GM18868 (cell line): ENCODE measurements around the gene ZSWIM2.
"Not testable (repeated sequence)": the region's sequence is repeated elsewhere in the genome, so short reads cannot be mapped to it uniquely, and the experiment has no call there.

ENCODE experiments used
- ATAC-seq: cut with Tn5 transposase; IDR thresholded peaks from one replicate; pipeline ENCODE4 v1.9.1; 2021; ENCODE audit warnings: mild to moderate bottlenecking, moderate library complexity; ENCODE audit not compliant: unreplicated experiment

Gene ZSWIM2

DNA sequence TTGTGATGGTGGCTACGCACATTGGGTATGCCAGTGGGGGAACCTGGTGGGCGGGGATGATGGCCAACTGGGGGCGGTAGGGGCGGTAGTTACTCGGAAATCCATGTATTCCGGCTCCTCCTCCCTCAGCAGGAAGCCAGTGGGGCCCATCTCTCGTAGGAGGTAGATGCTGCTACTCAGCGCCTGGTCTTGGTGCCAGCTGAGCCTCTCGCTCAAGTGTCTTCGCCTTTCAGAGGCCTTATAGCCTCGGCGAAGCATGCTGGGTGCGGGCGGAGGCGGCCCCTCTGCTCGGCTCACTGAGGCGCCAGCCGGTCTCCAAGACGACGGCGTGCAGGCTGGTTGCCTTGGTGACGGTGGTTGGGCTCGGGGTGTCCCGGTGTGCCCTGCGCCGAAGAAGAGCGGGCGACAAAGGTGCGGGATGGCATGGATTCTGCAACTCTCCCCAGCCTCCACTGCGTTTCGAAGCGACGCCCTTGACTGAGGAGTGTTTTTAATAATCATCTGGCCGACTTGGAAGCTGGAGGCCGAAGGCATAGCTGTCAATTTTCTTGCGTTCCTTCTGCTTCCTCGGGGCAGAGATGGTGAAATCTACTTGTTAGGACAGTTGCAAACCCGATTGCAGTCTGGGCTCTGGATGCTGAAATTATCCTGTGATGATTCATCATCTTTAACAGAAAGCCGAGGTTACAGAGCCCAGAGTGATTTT, at the start of gene ZSWIM2:
Gene ZSWIM2, minus strand, starts transcription at position 298 of the 706 bp plus-strand sequence. Its CDS starts 40 bp downstream, at position 258.
- ATAC-seq = peak; percentile 96

DNA sequence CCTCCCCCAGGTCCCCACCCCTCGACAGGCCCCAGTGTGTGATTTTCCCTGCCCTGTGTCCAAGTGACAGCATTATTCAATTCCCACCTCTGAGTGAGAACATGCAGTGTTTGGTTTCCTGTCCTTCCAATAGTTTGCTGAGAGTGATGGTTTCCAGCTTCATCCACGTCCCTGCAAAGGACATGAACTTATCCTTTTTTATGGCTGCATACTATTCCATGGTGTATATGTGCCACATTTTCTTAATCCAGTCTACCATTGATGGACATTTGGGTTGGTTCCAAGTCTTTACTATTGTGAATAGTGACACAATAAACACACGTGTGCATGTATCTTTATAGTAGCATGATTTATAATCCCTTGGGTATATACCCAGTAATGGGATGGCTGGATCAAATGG, 47.2 kb upstream of the ZSWIM2 start:
- not testable (repeated sequence) for ATAC-seq

GRCh38 chr2:186895451-186895850, 46.5 kb upstream of the ZSWIM2 start:
- ATAC-seq = no peak

DNA sequence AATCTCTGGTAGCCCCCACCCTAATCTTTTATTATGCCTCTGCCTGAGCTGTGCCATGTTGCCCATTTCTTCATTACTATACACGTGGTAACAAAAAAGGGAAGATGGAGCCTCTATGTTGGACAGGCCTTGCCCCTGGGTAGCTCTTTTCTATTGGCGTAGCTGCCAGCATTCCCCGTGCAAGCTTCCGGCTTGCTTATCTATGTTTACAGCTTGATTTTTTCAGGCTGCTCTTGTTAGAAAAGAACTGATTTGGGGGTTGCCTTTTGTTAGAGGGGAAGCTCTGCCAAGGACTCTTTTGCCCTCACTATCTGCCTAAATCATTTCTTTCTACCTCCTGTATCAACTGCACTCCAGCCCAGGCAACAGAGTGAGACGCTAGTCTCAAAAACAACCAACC, 45.5 kb upstream of the ZSWIM2 start:
- no peak for ATAC-seq

GRCh38 chr2:186892821-186893220, 43.9 kb upstream of the ZSWIM2 start:
- no peak for ATAC-seq

GRCh38 chr2:186891185-186891621, 42.2 kb upstream of the ZSWIM2 start:
- ATAC-seq = no peak

DNA sequence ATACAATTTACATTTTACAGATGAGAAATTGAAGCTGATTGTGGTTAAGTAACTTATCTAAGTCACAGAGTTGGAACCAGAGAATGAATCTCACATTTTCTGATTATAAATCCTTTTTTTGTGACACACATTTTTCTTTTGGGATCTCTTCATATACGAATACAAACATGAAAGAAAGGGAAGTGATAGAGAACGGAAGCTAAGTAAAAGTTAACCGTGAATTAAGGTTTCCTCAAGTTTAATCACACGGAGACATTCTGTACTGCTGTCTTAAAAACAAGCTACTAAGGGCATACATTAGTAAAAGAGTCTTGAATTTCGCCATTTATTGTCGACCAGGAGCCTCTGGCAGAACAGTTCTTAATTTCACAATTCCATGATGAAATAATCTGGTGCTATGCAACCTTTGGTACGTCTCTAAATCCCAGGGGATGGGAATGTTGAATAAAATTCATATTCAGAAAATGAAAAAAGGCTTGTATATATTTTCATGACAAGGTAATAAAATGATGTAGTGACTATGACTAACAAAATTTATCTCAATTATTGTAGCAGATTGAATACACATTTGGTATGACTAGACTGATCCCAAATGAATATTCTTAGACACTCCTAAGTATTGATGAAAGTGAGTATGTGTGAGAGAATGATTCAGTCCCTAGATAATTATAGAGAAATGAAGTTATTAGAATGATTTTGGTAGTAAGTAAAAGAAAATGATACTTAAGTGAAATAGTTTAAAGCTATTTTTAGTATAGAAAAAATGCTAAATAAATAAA, 40.3 kb upstream of the ZSWIM2 start:
- ATAC-seq = no peak

DNA sequence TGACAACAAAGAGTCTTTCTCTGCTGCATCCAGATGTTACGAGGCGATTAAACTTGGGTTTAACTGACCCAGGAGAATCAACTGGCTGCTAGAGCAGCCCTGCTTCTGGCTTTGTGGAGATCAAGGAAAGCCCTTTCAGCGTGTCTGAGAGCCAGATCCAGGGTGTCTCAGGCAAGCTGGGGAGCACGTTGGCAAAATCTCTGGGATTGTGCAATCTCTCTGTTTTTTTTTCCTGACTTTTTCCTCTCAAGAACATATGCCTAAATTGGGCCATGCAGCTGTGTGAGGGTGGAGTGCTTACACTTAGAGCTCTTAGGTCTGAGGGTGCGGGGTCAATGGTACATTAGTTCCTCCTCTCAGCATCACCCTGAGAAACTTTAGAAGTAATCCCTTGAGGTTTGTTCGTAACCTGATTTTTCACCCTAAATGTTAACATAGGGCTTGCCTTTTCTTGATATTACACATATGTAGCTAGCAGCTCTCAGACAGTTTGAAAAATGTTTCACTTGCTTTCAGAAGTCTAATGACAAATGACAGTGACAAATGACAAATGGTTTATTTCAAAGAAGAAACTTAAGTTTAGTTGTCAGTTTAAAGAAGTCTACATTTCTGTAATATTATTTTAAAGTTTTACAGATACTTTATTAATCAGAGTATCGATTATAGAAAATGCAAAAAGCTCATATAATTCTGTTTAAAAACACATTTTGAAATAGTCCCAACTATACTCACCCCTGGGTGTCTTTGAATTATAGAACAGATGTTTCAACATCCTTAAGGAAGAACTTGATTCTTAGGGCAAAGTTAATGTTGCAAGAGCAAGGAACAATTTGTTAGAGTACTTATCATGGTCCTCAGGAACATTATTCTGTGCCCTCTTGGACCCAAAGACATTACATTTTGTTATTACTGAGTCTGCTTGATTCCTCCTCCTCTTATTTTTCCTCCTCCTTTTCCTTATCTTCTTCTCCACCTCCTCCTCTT, 38.4 kb upstream of the ZSWIM2 start:
- peak; percentile 71 for ATAC-seq

DNA sequence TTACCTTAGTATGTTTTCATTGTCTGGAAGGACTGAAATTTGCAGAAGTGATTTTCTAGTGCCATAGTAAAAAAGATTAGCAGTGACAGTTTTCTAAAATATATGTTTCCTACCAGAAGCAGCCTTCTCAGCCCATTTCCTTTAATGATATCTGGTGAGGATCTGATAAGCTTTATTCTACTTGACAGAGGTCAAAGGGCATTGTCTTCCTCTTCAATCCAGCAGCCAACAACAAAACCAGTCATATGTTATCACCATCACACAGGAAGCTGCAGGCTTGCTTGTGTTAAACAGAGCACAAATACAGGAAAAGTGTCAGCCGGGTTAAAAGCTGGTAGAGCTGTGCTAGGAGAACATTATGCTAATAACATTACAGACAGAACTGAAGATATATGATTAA, 35.6 kb upstream of the ZSWIM2 start:
- ATAC-seq = no peak

DNA sequence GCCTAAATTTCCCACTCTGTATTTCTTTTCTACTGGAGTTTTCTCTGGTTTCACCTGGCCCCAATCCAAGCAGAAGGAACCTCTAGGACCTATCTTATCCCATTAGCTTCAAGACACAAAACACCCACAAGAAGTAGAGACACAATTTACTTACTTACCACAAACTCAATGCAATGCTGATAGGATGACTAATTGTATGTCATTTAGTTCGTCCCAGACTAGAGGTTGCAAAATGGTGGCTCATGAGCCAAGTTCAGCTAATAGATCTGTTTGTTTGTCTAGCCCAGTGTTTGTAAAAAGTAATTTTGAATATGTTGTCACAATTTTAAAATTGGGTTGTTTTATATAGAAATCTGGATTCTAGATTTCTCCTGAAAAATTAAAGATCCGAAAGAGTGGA, 34.7 kb upstream of the ZSWIM2 start:
- no peak for ATAC-seq

DNA sequence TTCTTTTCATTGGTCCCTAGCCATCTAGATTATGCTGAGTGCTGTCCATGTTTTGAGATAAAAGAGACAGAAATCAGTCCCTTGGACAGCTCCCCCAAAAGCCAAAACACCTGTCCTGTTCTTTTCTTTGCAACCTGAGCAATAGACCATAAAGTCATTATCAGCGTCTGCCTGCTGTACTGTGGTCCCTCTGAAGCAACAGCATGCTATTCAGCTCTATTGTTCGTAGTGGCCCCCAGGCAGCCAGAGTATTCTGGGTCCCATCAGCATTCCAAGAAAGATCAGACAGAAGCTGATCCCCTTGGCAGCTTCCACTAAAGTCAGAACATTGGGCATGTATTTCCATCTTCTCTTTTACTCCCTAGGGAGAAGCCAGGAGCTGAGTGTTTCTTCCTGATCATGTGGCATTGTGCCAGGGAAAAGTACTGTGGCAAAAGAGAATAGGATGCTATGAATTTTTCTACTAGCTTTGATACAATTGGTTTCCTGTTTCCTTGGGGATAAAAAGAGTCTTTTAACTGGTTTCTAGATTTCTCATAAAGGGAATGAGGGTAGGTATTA, 33.6 kb upstream of the ZSWIM2 start:
- no peak for ATAC-seq

DNA sequence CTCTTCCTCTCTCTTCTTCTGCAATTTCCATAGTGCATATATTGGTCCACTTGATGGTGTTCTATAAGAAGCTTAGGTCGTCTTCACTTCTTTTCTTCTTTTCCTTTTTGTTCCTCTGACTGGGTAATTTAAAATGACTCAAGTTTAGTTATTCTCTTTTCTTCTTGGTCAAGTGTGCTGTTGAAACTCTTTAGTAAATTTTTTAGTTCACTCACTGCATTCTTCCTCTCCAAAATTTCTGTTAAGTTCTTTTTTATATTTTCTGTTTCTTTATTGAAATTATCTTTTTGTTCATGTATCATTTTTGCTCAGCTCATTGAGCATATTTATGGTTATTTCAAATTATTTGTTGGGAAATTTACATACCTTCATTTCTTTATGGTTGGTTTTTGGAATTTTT, 32.7 kb upstream of the ZSWIM2 start:
- no peak for ATAC-seq

DNA sequence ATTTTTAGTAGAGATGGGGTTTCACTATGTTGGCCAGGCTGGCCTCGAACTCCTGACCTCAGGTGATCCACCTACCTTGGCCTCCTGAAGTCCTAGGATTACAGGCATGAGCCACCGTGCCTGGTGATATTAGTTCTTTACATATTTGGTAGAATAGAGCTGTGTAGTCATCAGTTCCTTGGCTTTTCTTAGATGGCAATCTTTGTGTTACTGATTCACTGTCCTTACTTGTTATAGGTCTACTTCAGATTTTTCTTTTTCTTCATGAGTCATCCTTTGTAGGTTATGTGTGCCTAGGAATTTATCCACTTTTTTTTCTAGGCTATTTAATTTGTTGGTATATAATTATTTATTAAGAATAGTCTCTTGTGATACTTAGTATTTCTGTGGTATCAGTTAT, 30.3 kb upstream of the ZSWIM2 start:
- ATAC-seq = no peak

DNA sequence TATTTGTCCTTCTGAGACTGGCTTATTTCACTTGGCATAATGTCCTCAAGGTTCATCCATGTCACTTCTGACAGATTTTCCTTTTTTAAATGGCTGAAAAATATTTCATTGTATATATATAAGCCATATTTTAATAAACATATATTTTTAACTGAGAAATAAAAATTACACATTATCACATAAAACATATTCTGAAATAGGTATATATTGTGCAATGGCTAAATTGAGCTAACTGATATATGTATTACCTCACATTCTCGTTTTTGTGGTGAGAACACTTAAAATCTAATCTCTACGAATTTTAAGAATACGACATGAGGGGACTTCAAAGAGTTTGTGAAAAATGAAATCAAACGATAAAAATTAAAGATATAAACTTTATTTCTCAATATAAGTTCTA, 25.7 kb upstream of the ZSWIM2 start:
- ATAC-seq = no peak

DNA sequence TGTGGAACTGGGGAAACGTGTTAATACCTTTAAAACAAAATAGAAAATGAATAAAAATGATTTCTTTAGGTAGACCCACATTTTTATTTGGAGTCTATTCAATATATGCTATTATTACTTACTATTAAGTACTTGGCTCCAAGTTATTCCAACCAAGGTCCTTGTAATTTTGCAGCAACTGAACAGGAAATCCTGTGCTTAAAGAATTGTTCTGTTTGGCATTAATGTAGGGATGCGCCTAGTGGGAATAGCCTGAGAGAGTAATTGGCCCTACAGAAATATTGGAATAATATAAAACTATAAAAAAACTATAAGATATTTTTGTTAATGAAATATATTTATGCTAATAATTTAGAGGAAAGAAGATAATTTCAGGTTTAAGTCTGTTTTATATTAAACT, 22.9 kb upstream of the ZSWIM2 start:
- ATAC-seq = no peak

GRCh38 chr2:186868344-186868743, 19.4 kb upstream of the ZSWIM2 start:
- ATAC-seq = no peak

DNA sequence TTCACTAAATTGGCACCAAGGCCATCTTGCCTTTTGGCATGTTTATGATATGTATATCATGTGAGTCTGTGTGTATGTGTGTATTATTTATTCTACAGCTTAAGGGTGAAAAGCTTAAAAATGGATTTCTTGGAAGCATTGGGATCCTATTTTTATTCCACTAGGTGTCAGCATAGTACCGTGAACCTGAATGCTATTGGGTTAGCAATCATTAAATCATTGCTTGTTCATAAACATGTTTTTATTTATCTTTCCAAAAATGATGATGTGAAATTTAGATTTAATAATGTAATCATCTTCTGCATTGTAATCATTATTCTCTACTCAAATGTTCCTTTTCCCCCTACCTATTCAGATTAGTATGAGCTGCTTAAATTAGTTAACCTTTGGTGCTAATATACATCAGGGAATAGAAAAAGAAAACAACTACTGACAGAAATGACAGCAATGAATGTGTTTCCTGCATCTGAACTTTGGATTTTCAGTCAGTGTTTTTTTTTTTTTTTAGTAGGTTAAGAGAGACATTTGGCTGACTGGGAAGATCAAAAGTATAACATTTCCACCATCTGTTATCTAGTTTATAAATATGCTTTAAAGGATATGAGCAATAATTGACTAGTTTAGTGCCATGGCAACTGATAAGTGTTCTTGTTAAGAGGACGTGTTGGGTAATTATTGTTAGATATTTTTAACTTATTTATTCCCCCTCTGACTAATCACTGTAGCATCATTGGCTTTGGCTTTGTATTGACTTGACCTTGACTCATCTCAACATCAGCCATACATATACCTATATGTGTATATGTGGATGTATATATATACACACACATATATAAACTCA, 14.1 kb upstream of the ZSWIM2 start:
- ATAC-seq = peak; percentile 56

GRCh38 chr2:186855216-186855615, 6.2 kb upstream of the ZSWIM2 start:
- no peak for ATAC-seq

GRCh38 chr2:186853951-186854350, 5.0 kb upstream of the ZSWIM2 start:
- no peak for ATAC-seq

- ATAC-seq = no peak
These were observed 3.5 kb upstream of the ZSWIM2 start for GRCh38 chr2:186852508-186852907.
